K562 (cell line): Measurements from ENCODE around the gene FLAD1. TPM values are rescaled to one million over a fixed set of nuclear protein-coding genes. Genes with fewer than 3 reads are reported as not detected.

ENCODE experiments used
- COPS2 ChIP-seq: fragments of 450-650 bp; conservative IDR thresholded peaks from 2 replicates; pipeline ENCODE4 v1.6.1; 2016; ENCODE audit warnings: mild to moderate bottlenecking, moderate library complexity
- DIDO1 ChIP-seq: fragments of 450-650 bp; IDR thresholded peaks from 2 replicates; pipeline ENCODE4 v1.6.1; 2016; ENCODE audit warnings: low read depth, missing biosample characterization, missing genetic modification characterization
- ELF1 ChIP-seq: fragments of 200-800 bp; sonication (Bioruptor generic); IDR thresholded peaks from 2 replicates; pipeline ENCODE4 v1.6.1; 2016; ENCODE audit warnings: missing genetic modification characterization, missing compliant biosample characterization
- GTF2E2 ChIP-seq: fragments of 200-800 bp; sonication (Bioruptor generic); IDR thresholded peaks from 2 replicates; pipeline ENCODE4 v1.6.1; 2016; ENCODE audit warnings: missing genetic modification characterization, missing compliant biosample characterization
- GTF2F1 ChIP-seq: IDR thresholded peaks from 2 replicates; pipeline ENCODE4 v1.6.1; 2011; ENCODE audit warnings: low read depth, low read length, improper control_type of control experiment
- HNRNPLL ChIP-seq: fragments of 200-400 bp; formaldehyde crosslinking; IDR thresholded peaks from 2 replicates; pipeline ENCODE4 v1.6.1; 2017; ENCODE audit warnings: low read length, low read depth, mild to moderate bottlenecking; ENCODE audit not compliant: poor library complexity, severe bottlenecking
- JUNB ChIP-seq: fragments of 450-650 bp; formaldehyde crosslinking; conservative IDR thresholded peaks from 2 replicates; pipeline ENCODE4 v1.4.0; 2020; ENCODE audit warnings: mild to moderate bottlenecking
- MAFF ChIP-seq: IDR thresholded peaks from 2 replicates; pipeline ENCODE4 v1.6.1; 2012; ENCODE audit warnings: low read length, improper control_type of control experiment
- MAFG ChIP-seq: fragments of 450-650 bp; conservative IDR thresholded peaks from 2 replicates; pipeline ENCODE4 v1.6.1; 2016; ENCODE audit warnings: missing genetic modification characterization, missing compliant biosample characterization
- MEF2D ChIP-seq: conservative IDR thresholded peaks from 2 replicates; pipeline ENCODE4 v1.6.1; 2016; ENCODE audit warnings: low read depth, missing genetic modification characterization, missing compliant biosample characterization
- PML ChIP-seq: IDR thresholded peaks from 2 replicates; pipeline ENCODE4 v1.6.1; 2012; ENCODE audit warnings: low read length, inconsistent platforms
- RB1 ChIP-seq: fragments of 450-650 bp; IDR thresholded peaks from 2 replicates; pipeline ENCODE4 v1.6.1; 2017; ENCODE audit warnings: low read depth, mild to moderate bottlenecking
- RFX1 ChIP-seq: fragments of 450-650 bp; IDR thresholded peaks from 2 replicates; pipeline ENCODE4 v1.6.1; 2016; ENCODE audit warnings: mild to moderate bottlenecking, moderate library complexity
- STAT5A ChIP-seq: IDR thresholded peaks from 2 replicates; pipeline ENCODE4 v1.6.1; 2012; ENCODE audit warnings: low read length, inconsistent platforms, borderline replicate concordance
- TAF1 ChIP-seq: IDR thresholded peaks from 2 replicates; pipeline ENCODE4 v1.6.1; 2011; ENCODE audit warnings: mild to moderate bottlenecking, low read length, moderate library complexity; ENCODE audit not compliant: insufficient read depth, control insufficient read depth, severe bottlenecking; ENCODE audit errors: extremely low read depth
- ZEB2 ChIP-seq: fragments of 450-650 bp; IDR thresholded peaks from 2 replicates; pipeline ENCODE4 v1.6.1; 2016
- ZNF134 ChIP-seq: fragments of 250-450 bp; sonication (Bioruptor Pico); conservative IDR thresholded peaks from 2 replicates; pipeline ENCODE4 v1.4.0; 2020
- ZNF263 ChIP-seq: sonication (generic); formaldehyde crosslinking; IDR thresholded peaks from 2 replicates; pipeline ENCODE4 v1.8.0; 2022; ENCODE audit warnings: mild to moderate bottlenecking, missing genetic modification reagents, borderline replicate concordance
- ZNF311 ChIP-seq: fragments of 250-450 bp; sonication (Bioruptor Pico); IDR thresholded peaks from 2 replicates; pipeline ENCODE4 v1.4.0; 2020; ENCODE audit warnings: mild to moderate bottlenecking, moderate library complexity
- polyA plus RNA-seq, 8 experiments: library from polyadenylated mRNA; depleted of rRNA in 4 of 8; stranded (reverse) in 5 of 8; unstranded in 3 of 8; fragments of >200 nt; fragmentation: Nextera tagmentation in 2 of 8; fragmentation: Illumina TruSeq in 1 of 8; extraction: Ambion mirVana in 2 of 8; extraction: Trizol in 1 of 8; gene quantifications; 2 replicates each; pipeline versions ENCODE4 v1.2.1 to v1.2.3, GENCODE V29; 2011 to 2014; ENCODE audit warnings: inconsistent platforms in 1 of 8, missing spikeins in 1 of 8
- total RNA-seq, 7 experiments: library from RNA; depleted of rRNA in 6 of 7; stranded (reverse); fragments of >200 nt in 6 of 7; fragmentation: Illumina TruSeq in 2 of 7; extraction: Trizol in 2 of 7; gene quantifications; 2 replicates each; pipeline versions ENCODE4 v1.2.1 to v1.2.3, GENCODE V29; 2011 to 2021; ENCODE audit warnings: low replicate concordance in 1 of 7
- TF ChIP-seq, protein P1 (sequence below), 3 experiments: fragments of 200-800 bp in 1 of 3; sonication (Bioruptor generic) in 1 of 3; sonication (generic) in 1 of 3; formaldehyde crosslinking in 1 of 3; IDR thresholded peaks; 2 replicates each; pipeline versions ENCODE4 v1.6.1 to v1.8.0; 2016 to 2022; ENCODE audit warnings: mild to moderate bottlenecking in 2 of 3, missing compliant biosample characterization in 2 of 3, missing genetic modification characterization in 2 of 3, missing genetic modification reagents in 1 of 3
- TF ChIP-seq, protein P2 (sequence below): fragments of 150-350 bp; conservative IDR thresholded peaks from 2 replicates; pipeline ENCODE4 v1.6.1; 2014; ENCODE audit warnings: low read length
- TF ChIP-seq, protein P3 (sequence below): IDR thresholded peaks from 2 replicates; pipeline ENCODE4 v1.6.1; 2011; ENCODE audit warnings: borderline replicate concordance, low read depth, mild to moderate bottlenecking, moderate library complexity, low read length; ENCODE audit not compliant: insufficient read depth, poor library complexity, severe bottlenecking
- TF ChIP-seq, protein P4 (sequence below), 2 experiments: fragments of 250-450 bp in 1 of 2; fragments of 450-650 bp in 1 of 2; sonication (Bioruptor Pico) in 1 of 2; IDR thresholded peaks; 2 replicates each; pipeline versions ENCODE4 v1.6.1 to v1.8.0; 2016 to 2021; ENCODE audit warnings: mild to moderate bottlenecking in 2 of 2, moderate library complexity in 2 of 2, missing compliant biosample characterization in 1 of 2, missing genetic modification characterization in 1 of 2

The FLAD1 gene
- total and polyA plus RNA-seq, 9 of the 15 experiments (the other 6 are each of a cell fraction or from before 2014, with no cell fraction given): 24.9 to 85.8 (median 67.0) TPM

DNA sequence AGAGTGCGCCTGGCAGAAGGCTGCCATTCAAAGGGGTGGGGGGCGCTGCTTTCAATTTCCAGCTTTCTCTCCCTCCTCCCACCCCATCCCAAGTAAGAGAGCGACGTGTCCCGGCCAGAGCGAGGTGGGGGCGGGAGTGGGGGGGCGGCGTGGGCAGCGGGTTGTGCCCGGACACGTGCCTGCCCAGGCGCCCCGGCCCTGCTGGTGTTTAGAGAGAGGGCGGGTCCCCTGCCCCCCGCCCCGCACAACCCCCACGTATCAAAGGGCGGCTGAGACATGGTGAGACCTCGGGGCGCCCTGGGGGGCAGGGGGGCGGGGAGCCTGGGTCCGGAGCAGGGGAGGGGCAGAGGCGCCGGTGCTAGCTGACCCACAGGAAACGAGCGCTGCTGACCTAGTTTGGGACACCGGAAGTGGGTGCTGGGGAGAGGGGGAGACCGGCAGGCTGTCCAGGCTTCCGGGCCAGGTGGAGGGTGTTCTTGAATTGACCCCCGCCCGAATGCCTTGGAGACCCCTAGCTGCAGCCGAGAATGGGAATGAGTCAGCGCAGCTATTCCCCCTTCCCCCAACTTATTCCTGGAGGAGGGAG, 20.7 kb downstream of the FLAD1 start (continued):
- TF ChIP-seq STAT5A (no peak), MEF2D (tag) (no peak), JUNB (no peak), PML (no peak), COPS2 (no peak), MAFG (tag) (no peak), HNRNPLL (no peak), RB1 (no peak), ELF1 (tag) (peak; percentile 66), ZNF311 (CRISPR knock-in tag) (no peak), MAFF (no peak), RFX1 (no peak), TAF1 (peak; percentile 14), ZNF134 (CRISPR knock-in tag) (no peak), GTF2F1 (no peak), ZNF263 (CRISPR knock-in tag) (0 out of 2 replicates have a peak, but pooled peaks have one; percentile 24), DIDO1 (tag) (no peak), ZEB2 (no peak), GTF2E2 (tag) (no peak)
- TF ChIP-seq, protein P1, sequence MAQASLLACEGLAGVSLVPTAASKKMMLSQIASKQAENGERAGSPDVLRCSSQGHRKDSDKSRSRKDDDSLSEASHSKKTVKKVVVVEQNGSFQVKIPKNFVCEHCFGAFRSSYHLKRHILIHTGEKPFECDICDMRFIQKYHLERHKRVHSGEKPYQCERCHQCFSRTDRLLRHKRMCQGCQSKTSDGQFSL (CRISPR knock-in tag; IDR thresholded peaks at IDR 0.05): peak; percentile 73
- TF ChIP-seq, protein P1 (tag; IDR thresholded peaks at IDR 0.05): peak in 1 of 2 experiments; percentile 80; a peak in 2 of 4 replicates
- TF ChIP-seq, protein P2, sequence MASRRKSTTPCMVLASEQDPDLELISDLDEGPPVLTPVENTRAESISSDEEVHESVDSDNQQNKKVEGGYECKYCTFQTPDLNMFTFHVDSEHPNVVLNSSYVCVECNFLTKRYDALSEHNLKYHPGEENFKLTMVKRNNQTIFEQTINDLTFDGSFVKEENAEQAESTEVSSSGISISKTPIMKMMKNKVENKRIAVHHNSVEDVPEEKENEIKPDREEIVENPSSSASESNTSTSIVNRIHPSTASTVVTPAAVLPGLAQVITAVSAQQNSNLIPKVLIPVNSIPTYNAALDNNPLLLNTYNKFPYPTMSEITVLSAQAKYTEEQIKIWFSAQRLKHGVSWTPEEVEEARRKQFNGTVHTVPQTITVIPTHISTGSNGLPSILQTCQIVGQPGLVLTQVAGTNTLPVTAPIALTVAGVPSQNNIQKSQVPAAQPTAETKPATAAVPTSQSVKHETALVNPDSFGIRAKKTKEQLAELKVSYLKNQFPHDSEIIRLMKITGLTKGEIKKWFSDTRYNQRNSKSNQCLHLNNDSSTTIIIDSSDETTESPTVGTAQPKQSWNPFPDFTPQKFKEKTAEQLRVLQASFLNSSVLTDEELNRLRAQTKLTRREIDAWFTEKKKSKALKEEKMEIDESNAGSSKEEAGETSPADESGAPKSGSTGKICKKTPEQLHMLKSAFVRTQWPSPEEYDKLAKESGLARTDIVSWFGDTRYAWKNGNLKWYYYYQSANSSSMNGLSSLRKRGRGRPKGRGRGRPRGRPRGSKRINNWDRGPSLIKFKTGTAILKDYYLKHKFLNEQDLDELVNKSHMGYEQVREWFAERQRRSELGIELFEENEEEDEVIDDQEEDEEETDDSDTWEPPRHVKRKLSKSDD: no peak
- TF ChIP-seq, protein P3, sequence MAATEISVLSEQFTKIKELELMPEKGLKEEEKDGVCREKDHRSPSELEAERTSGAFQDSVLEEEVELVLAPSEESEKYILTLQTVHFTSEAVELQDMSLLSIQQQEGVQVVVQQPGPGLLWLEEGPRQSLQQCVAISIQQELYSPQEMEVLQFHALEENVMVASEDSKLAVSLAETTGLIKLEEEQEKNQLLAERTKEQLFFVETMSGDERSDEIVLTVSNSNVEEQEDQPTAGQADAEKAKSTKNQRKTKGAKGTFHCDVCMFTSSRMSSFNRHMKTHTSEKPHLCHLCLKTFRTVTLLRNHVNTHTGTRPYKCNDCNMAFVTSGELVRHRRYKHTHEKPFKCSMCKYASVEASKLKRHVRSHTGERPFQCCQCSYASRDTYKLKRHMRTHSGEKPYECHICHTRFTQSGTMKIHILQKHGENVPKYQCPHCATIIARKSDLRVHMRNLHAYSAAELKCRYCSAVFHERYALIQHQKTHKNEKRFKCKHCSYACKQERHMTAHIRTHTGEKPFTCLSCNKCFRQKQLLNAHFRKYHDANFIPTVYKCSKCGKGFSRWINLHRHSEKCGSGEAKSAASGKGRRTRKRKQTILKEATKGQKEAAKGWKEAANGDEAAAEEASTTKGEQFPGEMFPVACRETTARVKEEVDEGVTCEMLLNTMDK: no peak
- TF ChIP-seq, protein P4, sequence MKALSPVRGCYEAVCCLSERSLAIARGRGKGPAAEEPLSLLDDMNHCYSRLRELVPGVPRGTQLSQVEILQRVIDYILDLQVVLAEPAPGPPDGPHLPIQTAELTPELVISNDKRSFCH (CRISPR knock-in tag; IDR thresholded peaks at IDR 0.05): no peak
- TF ChIP-seq, protein P4 (tag; IDR thresholded peaks at IDR 0.05): no peak
